SJSA1 (cell line): ENCODE measurements around the gene PIK3R5. TPM values are rescaled to one million over a fixed set of nuclear protein-coding genes. Genes with fewer than 3 reads are reported as not detected.

Experiments
- DNase-seq, 2 experiments: peaks; one replicate each; pipeline ENCODE4 v3.0.0-alpha.2; 2015 to 2020; ENCODE audit warnings: low spot score in 2 of 2, low read depth in 1 of 2
- H3K27ac ChIP-seq: fragments of 250-450 bp; sonication (Bioruptor Pico); 2 replicates; pipeline ENCODE4 v1.5.1; 2020; ENCODE audit warnings: mild to moderate bottlenecking, moderate library complexity
- H3K27me3 ChIP-seq: fragments of 250-450 bp; sonication (Bioruptor Pico); replicated peaks from 2 replicates; pipeline ENCODE4 v1.5.1; 2020; ENCODE audit warnings: mild to moderate bottlenecking, moderate library complexity
- H3K36me3 ChIP-seq: fragments of 250-450 bp; sonication (Bioruptor Pico); 2 replicates; pipeline ENCODE4 v1.5.1; 2020; ENCODE audit warnings: mild to moderate bottlenecking
- H3K4me1 ChIP-seq: fragments of 250-450 bp; sonication (Bioruptor Pico); replicated peaks from 2 replicates; pipeline ENCODE4 v1.6.1; 2021; ENCODE audit warnings: mild to moderate bottlenecking
- H3K4me3 ChIP-seq: fragments of 250-450 bp; sonication (Bioruptor Pico); 2 replicates; pipeline ENCODE4 v1.5.1; 2020; ENCODE audit warnings: mild to moderate bottlenecking
- H3K9me3 ChIP-seq: fragments of 250-450 bp; sonication (Bioruptor Pico); replicated peaks from 2 replicates; pipeline ENCODE4 v1.5.1; 2020; ENCODE audit warnings: mild to moderate bottlenecking
- total RNA-seq: library from RNA; depleted of rRNA; stranded (reverse); fragments of >200 nt; shearing (Covaris generic); gene quantifications from 2 replicates; pipeline ENCODE4 v1.2.3, GENCODE V29; 2014

PIK3R5 gene
- total RNA-seq, 1 experiment from 2014 or later: not detected

GRCh38 chr17:8955021-8955959, 10.2 kb downstream of the PIK3R5 start:
- Histone ChIP-seq H3K9me3 (no peaks in the 10 kb centered on the region), H3K27me3 (no peaks in the 10 kb centered on the region), H3K4me3 (no peak overlapping the region), H3K36me3 (no peaks in the 10 kb centered on the region), H3K4me1 (0 out of 2 replicates have a peak, but pooled peaks cover 8% of the 10 kb centered on the region), H3K27ac (no peak overlapping the region)
- no peak for DNase-seq

- Histone ChIP-seq H3K4me1 (0 out of 2 replicates have a peak, but pooled peaks cover 8% of the 10 kb centered on the region), H3K27ac (no peak overlapping the region), H3K27me3 (no peaks in the 10 kb centered on the region), H3K4me3 (no peak overlapping the region), H3K36me3 (no peaks in the 10 kb centered on the region), H3K9me3 (no peaks in the 10 kb centered on the region)
- no peak for DNase-seq
Measured at GRCh38 chr17:8954339-8954738, 11.2 kb downstream of the PIK3R5 start.

- no peak for DNase-seq
- H3K36me3 ChIP-seq: no peaks in the 10 kb centered on the region
- H3K9me3 ChIP-seq: no peaks in the 10 kb centered on the region
- no peak overlapping the region for H3K4me3 ChIP-seq
- no peaks in the 10 kb centered on the region for H3K27me3 ChIP-seq
- H3K27ac ChIP-seq: no peak overlapping the region
- H3K4me1 ChIP-seq: 0 out of 2 replicates have a peak, but pooled peaks cover 4% of the 10 kb centered on the region
Measured at GRCh38 chr17:8953156-8953885, 12.2 kb downstream of the PIK3R5 start.

- H3K27me3 ChIP-seq: no peaks in the 10 kb centered on the region
Measured at GRCh38 chr17:8952191-8952590, 13.3 kb downstream of the PIK3R5 start.

GRCh38 chr17:8951206-8951605, 14.3 kb downstream of the PIK3R5 start:
- Histone ChIP-seq H3K4me1 (peaks cover 11% of the 10 kb centered on the region), H3K9me3 (no peaks in the 10 kb centered on the region), H3K36me3 (no peaks in the 10 kb centered on the region), H3K27ac (no peak overlapping the region), H3K4me3 (no peak overlapping the region), H3K27me3 (no peaks in the 10 kb centered on the region)
- no peak for DNase-seq

More at GRCh38 chr17:8952191-8952590, 13.3 kb downstream of the PIK3R5 start:
- Histone ChIP-seq H3K4me1 (peaks cover 1% of the 10 kb centered on the region; the same call in 1 of the 2 replicates), H3K4me3 (no peak overlapping the region), H3K9me3 (no peaks in the 10 kb centered on the region), H3K27ac (no peak overlapping the region), H3K36me3 (no peaks in the 10 kb centered on the region)
- DNase-seq: no peak

GRCh38 chr17:8949061-8949661, 16.3 kb downstream of the PIK3R5 start:
- H3K9me3 ChIP-seq: no peaks in the 10 kb centered on the region
- no peak for DNase-seq
- no peak overlapping the region for H3K27ac ChIP-seq
- no peaks in the 10 kb centered on the region for H3K27me3 ChIP-seq
- no peak overlapping the region for H3K4me3 ChIP-seq
- peaks cover 16% of the 10 kb centered on the region for H3K4me1 ChIP-seq
- no peaks in the 10 kb centered on the region; the same call in 1 of the 2 replicates for H3K36me3 ChIP-seq

GRCh38 chr17:8948462-8948861, 17.0 kb downstream of the PIK3R5 start:
- no peak for DNase-seq
- Histone ChIP-seq H3K9me3 (no peaks in the 10 kb centered on the region), H3K36me3 (no peaks in the 10 kb centered on the region; the same call in 1 of the 2 replicates), H3K4me1 (peaks cover 16% of the 10 kb centered on the region), H3K27me3 (no peaks in the 10 kb centered on the region), H3K27ac (no peak overlapping the region), H3K4me3 (no peak overlapping the region)

- Histone ChIP-seq H3K27me3 (no peaks in the 10 kb centered on the region), H3K27ac (no peak overlapping the region), H3K4me3 (no peak overlapping the region), H3K4me1 (peaks cover 16% of the 10 kb centered on the region), H3K9me3 (no peaks in the 10 kb centered on the region), H3K36me3 (no peaks in the 10 kb centered on the region; the same call in 1 of the 2 replicates)
- no peak for DNase-seq
Measured at GRCh38 chr17:8947201-8947600, 18.3 kb downstream of the PIK3R5 start.

GRCh38 chr17:8946476-8946875, 19.0 kb downstream of the PIK3R5 start:
- Histone ChIP-seq H3K4me1 (peaks cover 16% of the 10 kb centered on the region), H3K27ac (no peak overlapping the region), H3K9me3 (no peaks in the 10 kb centered on the region), H3K36me3 (no peaks in the 10 kb centered on the region; the same call in 1 of the 2 replicates), H3K27me3 (no peaks in the 10 kb centered on the region), H3K4me3 (no peak overlapping the region)
- DNase-seq: peak in 1 of 2 experiments; percentile 31

- Histone ChIP-seq H3K4me1 (peaks cover 16% of the 10 kb centered on the region), H3K4me3 (no peak overlapping the region), H3K9me3 (no peaks in the 10 kb centered on the region), H3K36me3 (no peaks in the 10 kb centered on the region; the same call in 1 of the 2 replicates), H3K27me3 (no peaks in the 10 kb centered on the region), H3K27ac (no peak overlapping the region)
- no peak for DNase-seq
Measured at GRCh38 chr17:8946071-8946470, 19.4 kb downstream of the PIK3R5 start.

GRCh38 chr17:8944748-8945147, 20.8 kb downstream of the PIK3R5 start:
- Histone ChIP-seq H3K4me1 (peaks cover 16% of the 10 kb centered on the region), H3K9me3 (no peaks in the 10 kb centered on the region), H3K36me3 (no peaks in the 10 kb centered on the region; the same call in 1 of the 2 replicates), H3K27me3 (no peaks in the 10 kb centered on the region), H3K4me3 (no peak overlapping the region), H3K27ac (no peak overlapping the region)
- DNase-seq: no peak

- no peaks in the 10 kb centered on the region for H3K27me3 ChIP-seq
- H3K9me3 ChIP-seq: no peaks in the 10 kb centered on the region
- no peaks in the 10 kb centered on the region; the same call in 1 of the 2 replicates for H3K36me3 ChIP-seq
- no peak overlapping the region for H3K27ac ChIP-seq
- peaks cover 16% of the 10 kb centered on the region for H3K4me1 ChIP-seq
- no peak for DNase-seq
- H3K4me3 ChIP-seq: no peak overlapping the region
Measured at GRCh38 chr17:8944083-8944482, 21.4 kb downstream of the PIK3R5 start.

GRCh38 chr17:8941980-8942622, 23.4 kb downstream of the PIK3R5 start:
- Histone ChIP-seq H3K9me3 (no peaks in the 10 kb centered on the region), H3K27ac (no peak overlapping the region), H3K4me1 (peaks cover 14% of the 10 kb centered on the region), H3K27me3 (no peaks in the 10 kb centered on the region), H3K36me3 (no peaks in the 10 kb centered on the region; the same call in 1 of the 2 replicates), H3K4me3 (no peak overlapping the region)
- DNase-seq: no peak
